ENCODE results near the gene GULP1.

GRCh38 chr2:188256420-188256819 is 35.3 kb upstream of the GULP1 start:
- TF ChIP-seq CTCF (IDR thresholded peaks at IDR 0.05; ENCODE audit: insufficient read depth, low read length): no peak
- TF ChIP-seq POLR2AphosphoS5 (IDR thresholded peaks at IDR 0.05; ENCODE audit: low read depth): no peak
- no peak for TF ChIP-seq GABPA (IDR thresholded peaks at IDR 0.05; ENCODE audit: low read depth)
- TF ChIP-seq, protein P1, sequence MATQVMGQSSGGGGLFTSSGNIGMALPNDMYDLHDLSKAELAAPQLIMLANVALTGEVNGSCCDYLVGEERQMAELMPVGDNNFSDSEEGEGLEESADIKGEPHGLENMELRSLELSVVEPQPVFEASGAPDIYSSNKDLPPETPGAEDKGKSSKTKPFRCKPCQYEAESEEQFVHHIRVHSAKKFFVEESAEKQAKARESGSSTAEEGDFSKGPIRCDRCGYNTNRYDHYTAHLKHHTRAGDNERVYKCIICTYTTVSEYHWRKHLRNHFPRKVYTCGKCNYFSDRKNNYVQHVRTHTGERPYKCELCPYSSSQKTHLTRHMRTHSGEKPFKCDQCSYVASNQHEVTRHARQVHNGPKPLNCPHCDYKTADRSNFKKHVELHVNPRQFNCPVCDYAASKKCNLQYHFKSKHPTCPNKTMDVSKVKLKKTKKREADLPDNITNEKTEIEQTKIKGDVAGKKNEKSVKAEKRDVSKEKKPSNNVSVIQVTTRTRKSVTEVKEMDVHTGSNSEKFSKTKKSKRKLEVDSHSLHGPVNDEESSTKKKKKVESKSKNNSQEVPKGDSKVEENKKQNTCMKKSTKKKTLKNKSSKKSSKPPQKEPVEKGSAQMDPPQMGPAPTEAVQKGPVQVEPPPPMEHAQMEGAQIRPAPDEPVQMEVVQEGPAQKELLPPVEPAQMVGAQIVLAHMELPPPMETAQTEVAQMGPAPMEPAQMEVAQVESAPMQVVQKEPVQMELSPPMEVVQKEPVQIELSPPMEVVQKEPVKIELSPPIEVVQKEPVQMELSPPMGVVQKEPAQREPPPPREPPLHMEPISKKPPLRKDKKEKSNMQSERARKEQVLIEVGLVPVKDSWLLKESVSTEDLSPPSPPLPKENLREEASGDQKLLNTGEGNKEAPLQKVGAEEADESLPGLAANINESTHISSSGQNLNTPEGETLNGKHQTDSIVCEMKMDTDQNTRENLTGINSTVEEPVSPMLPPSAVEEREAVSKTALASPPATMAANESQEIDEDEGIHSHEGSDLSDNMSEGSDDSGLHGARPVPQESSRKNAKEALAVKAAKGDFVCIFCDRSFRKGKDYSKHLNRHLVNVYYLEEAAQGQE (IDR thresholded peaks at IDR 0.05; ENCODE audit: insufficient replicate concordance, low read depth): no peak
- TF ChIP-seq SPI1 (IDR thresholded peaks at IDR 0.05; ENCODE audit: borderline replicate concordance, low read depth): no peak
